Parathyroid adenoma (tissue), 2 donors: Measurements from ENCODE around the gene MYBPC2.

Experiments
- H2AFZ ChIP-seq: fragments of 300-600 bp; sonication (generic); one replicate; pipeline ENCODE4 v1.7.0; 2017; ENCODE audit warnings: antibody characterized with exemption, mild to moderate bottlenecking
- H3K27ac ChIP-seq: fragments of 300-600 bp; sonication (generic); one replicate; pipeline ENCODE4 v1.7.0; 2017
- H3K27me3 ChIP-seq: fragments of 300-600 bp; sonication (generic); one replicate; pipeline ENCODE4 v1.7.0; 2017; ENCODE audit warnings: low read length; ENCODE audit not compliant: control insufficient read depth, insufficient read depth
- H3K36me3 ChIP-seq: fragments of 300-600 bp; sonication (generic); one replicate; pipeline ENCODE4 v1.7.0; 2017; ENCODE audit warnings: low read length; ENCODE audit not compliant: control insufficient read depth, insufficient read depth
- H3K4me1 ChIP-seq: fragments of 300-600 bp; sonication (generic); one replicate; pipeline ENCODE4 v1.7.0; 2017; ENCODE audit warnings: control low read depth
- H3K4me2 ChIP-seq: fragments of 300-600 bp; sonication (generic); one replicate; pipeline ENCODE4 v1.7.0; 2017; ENCODE audit warnings: low read length
- H3K4me3 ChIP-seq: fragments of 300-600 bp; sonication (generic); one replicate; pipeline ENCODE4 v1.7.0; 2017; ENCODE audit warnings: low read depth, low read length
- H3K79me2 ChIP-seq: fragments of 300-600 bp; sonication (generic); one replicate; pipeline ENCODE4 v1.7.0; 2017; ENCODE audit warnings: control low read depth
- H3K9ac ChIP-seq: fragments of 300-600 bp; sonication (generic); one replicate; pipeline ENCODE4 v1.7.0; 2017; ENCODE audit warnings: mild to moderate bottlenecking
- H3K9me3 ChIP-seq: fragments of 300-600 bp; sonication (generic); one replicate; pipeline ENCODE4 v1.7.0; 2017; ENCODE audit warnings: low read length; ENCODE audit not compliant: control insufficient read depth
- CTCF ChIP-seq: fragments of 300-600 bp; sonication (generic); IDR thresholded peaks from one replicate; pipeline ENCODE4 v1.7.0; 2017; ENCODE audit warnings: antibody characterized with exemption, mild to moderate bottlenecking
- donor health status: primary hyperparathyroidism.

The MYBPC2 gene

GRCh38 chr19:50432221-50433028 lies at the start of gene MYBPC2:
Gene MYBPC2, plus strand, starts transcription at chr19:50432892. Its CDS starts 62 bp downstream, at chr19:50432954.
- no peaks in the 10 kb centered on the region for H3K36me3 ChIP-seq
- no peak for TF ChIP-seq CTCF
- no peaks in the 10 kb centered on the region for H3K9me3 ChIP-seq
- peak within 1 kb of the TSS; percentile 16 for H3K9ac ChIP-seq
- no peaks in the 10 kb centered on the region for H3K79me2 ChIP-seq
- H3K4me3 ChIP-seq: peak within 1 kb of the TSS; percentile 59
- peaks cover 15% of the 10 kb centered on the region for H3K4me1 ChIP-seq
- H3K27me3 ChIP-seq: no peaks in the 10 kb centered on the region
- H3K27ac ChIP-seq: peak within 1 kb of the TSS; percentile 88
- peak within 1 kb of the TSS; percentile 99 for H3K4me2 ChIP-seq
- H2AFZ ChIP-seq: peak within 1 kb of the TSS; percentile 91

GRCh38 chr19:50383001-50383851 lies 49.5 kb upstream of the MYBPC2 start:
- Histone ChIP-seq H3K79me2 (no peaks in the 10 kb centered on the region), H3K9me3 (no peaks in the 10 kb centered on the region), H3K9ac (no peak overlapping the region), H3K27ac (peak overlapping the region; percentile 85), H3K36me3 (no peaks in the 10 kb centered on the region), H3K4me1 (peaks cover 6% of the 10 kb centered on the region), H3K27me3 (no peaks in the 10 kb centered on the region), H3K4me2 (peak overlapping the region; percentile 73), H3K4me3 (peak overlapping the region; percentile 74), H2AFZ (peak overlapping the region; percentile 67)
- no peak for TF ChIP-seq CTCF

GRCh38 chr19:50383852-50384684 lies 48.6 kb upstream of the MYBPC2 start, which contains the start of gene POLD1:
Gene POLD1, plus strand, starts transcription at chr19:50384347. Its CDS starts 14,505 bp downstream, at chr19:50398852.
- H3K27ac ChIP-seq: peak within 1 kb of the TSS; percentile 85
- peak within 1 kb of the TSS; percentile 85 for H2AFZ ChIP-seq
- peaks cover 6% of the 10 kb centered on the region for H3K4me1 ChIP-seq
- no peaks in the 10 kb centered on the region for H3K36me3 ChIP-seq
- H3K9ac ChIP-seq: no peak within 1 kb of the TSS
- H3K79me2 ChIP-seq: no peaks in the 10 kb centered on the region
- H3K27me3 ChIP-seq: no peaks in the 10 kb centered on the region
- TF ChIP-seq CTCF: no peak
- H3K9me3 ChIP-seq: no peaks in the 10 kb centered on the region
- H3K4me3 ChIP-seq: peak within 1 kb of the TSS; percentile 74
- peak within 1 kb of the TSS; percentile 73 for H3K4me2 ChIP-seq

GRCh38 chr19:50384685-50385535 lies 47.8 kb upstream of the MYBPC2 start:
- TF ChIP-seq CTCF: no peak
- Histone ChIP-seq H3K4me1 (peaks cover 6% of the 10 kb centered on the region), H3K9ac (no peak overlapping the region), H3K27me3 (no peaks in the 10 kb centered on the region), H3K27ac (peak overlapping the region; percentile 85), H3K4me2 (peak overlapping the region; percentile 73), H3K4me3 (peak overlapping the region; percentile 74), H3K36me3 (no peaks in the 10 kb centered on the region), H2AFZ (peak overlapping the region; percentile 85), H3K79me2 (no peaks in the 10 kb centered on the region), H3K9me3 (no peaks in the 10 kb centered on the region)
